Breast epithelium (tissue), 3 donors: ENCODE measurements around the gene SLIT1.

Experiments used
- CTCF ChIP-seq, 3 donors: fragments of 450-650 bp; IDR thresholded peaks; one replicate each; pipeline ENCODE4 v1.5.1; 2016 to 2017; ENCODE audit warnings: antibody characterized with exemption in 3 of 3, mild to moderate bottlenecking in 3 of 3, moderate library complexity in 3 of 3
- POLR2AphosphoS5 ChIP-seq, 3 donors: sonication (generic); formaldehyde crosslinking; IDR thresholded peaks; one replicate each; pipeline ENCODE4 v1.6.1; 2017; ENCODE audit warnings: antibody characterized with exemption in 3 of 3

GRCh38 chr10:97230146-97230545 is 44.4 kb upstream of the SLIT1 start:
- no peak for TF ChIP-seq POLR2AphosphoS5 (IDR thresholded peaks at IDR 0.05)
- no peak for TF ChIP-seq CTCF (IDR thresholded peaks at IDR 0.05)
